ENCODE data around the gene C11orf86.
"Not testable (repeated sequence)": the region's sequence is repeated elsewhere in the genome, so short reads cannot be mapped to it uniquely, and the experiment has no call there.

Gene C11orf86

DNA sequence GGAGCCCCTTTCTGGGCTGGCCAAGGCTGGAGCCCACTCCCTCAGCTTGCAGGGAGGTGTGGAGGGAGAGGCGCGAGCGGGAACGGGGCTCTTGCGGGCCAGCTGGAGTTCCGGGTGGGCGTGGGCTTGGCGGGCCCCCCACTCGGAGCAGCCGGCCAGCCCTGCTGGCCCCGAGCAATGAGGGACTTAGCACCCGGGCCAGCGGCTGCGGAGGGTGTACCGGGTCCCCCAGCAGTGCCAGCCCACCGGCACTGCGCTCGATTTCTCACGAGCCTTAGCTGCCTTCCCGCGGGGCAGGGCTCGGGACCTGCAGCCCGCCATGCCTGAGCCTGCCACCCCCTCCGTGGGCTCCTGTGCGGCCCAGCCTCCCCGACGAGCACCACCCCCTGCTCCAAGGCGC, 13.6 kb downstream of the C11orf86 start:
- in situ Hi-C loops (cut with MboI; ENCODE audit: low sequenced_read_pairs), result not testable (repeated sequence)

- in situ Hi-C loops (cut with MboI; ENCODE audit: low sequenced_read_pairs), result not testable (repeated sequence)
These were observed 14.3 kb downstream of the C11orf86 start for GRCh38 chr11:66989360-66989759.

- in situ Hi-C loops (cut with MboI; ENCODE audit: low sequenced_read_pairs), result no loop called here
These were observed 16.9 kb downstream of the C11orf86 start for GRCh38 chr11:66992041-66992440.

DNA sequence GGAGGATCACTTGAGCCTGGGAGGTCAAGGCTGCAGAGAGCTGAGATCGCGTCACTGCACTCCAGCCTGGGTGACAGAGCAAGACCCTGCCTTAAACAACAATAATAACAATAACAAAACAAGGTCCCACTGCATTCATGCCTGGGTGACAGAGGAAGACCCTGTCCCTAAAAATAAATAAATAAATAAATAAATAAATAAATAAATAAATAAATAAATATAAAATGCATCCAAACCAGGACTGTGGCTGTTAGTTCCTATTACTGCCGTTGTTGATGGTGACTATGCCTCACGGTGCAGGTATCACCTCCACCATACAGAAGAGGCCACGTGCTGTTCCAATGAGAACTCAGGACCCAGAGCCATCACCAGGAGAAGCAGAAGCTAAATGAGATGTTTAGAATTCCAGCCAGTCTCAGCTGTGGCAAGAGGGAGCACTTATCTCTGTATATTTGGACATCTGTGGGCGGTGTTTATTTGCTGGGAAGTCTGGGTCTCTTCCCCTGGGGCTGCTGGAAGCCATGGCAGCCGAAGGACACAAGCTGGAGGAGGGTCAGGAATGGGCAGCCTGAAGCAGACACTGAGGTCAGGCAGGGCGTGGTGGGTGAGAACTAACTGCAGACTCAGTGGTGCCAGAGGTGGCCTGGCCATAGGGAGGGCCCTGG, 21.6 kb downstream of the C11orf86 start:
- in situ Hi-C loops (cut with MboI; ENCODE audit: low sequenced_read_pairs), result no loop called here

GRCh38 chr11:66999555-66999954, 24.5 kb downstream of the C11orf86 start:
- in situ Hi-C loops (cut with MboI; ENCODE audit: low sequenced_read_pairs), result no loop called here

DNA sequence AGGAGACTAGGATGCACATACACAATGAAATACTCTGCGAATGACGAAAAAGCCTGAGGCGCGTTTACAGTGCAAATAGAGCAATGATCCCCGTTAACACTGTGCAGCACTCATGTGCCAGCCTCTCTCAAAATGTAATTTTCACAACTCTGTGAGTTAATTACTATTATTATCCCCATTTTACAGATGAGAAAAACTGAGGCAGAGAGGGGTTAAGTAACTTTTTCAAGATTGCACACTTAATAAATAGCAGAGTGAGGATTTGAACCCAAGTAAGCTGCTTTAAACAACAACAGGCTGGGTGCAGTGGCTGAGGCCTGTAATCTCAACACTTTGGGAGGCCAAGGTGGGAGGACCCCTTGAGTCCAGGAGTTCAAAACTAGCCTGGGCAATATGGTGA, 26.2 kb downstream of the C11orf86 start:
- in situ Hi-C loops (cut with MboI; ENCODE audit: low sequenced_read_pairs), result no loop called here

DNA sequence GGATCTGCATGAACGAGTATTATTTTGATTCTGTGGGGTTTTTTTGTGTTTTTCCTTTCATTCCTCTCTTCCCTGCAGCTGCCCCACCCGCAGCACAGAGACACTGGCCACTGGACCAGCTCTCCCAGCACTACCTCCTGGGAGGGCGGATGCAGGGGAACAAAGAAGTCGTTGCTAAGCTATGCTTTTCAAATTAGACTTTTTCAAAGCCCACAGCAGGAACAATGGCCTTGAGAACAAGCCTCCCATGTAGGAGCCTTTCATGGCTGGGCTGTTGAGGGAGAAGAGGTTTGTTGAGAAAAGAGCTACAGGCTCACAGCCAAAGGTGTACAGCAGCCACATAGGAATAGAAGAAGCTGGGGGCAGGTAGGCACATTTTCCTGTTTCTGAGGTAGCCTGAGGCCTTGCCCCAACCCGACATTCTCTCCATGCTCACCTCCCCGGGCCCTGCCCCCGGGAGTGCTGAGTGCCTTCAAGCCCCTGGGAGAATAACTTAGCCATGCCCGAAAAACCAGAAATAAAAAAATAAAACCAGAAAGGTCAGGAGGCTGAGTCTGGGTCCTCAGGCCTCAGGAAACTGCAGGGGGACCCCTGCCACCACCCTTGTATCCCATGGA, 27.3 kb downstream of the C11orf86 start:
- in situ Hi-C loops (cut with MboI; ENCODE audit: low sequenced_read_pairs), result no loop called here

DNA sequence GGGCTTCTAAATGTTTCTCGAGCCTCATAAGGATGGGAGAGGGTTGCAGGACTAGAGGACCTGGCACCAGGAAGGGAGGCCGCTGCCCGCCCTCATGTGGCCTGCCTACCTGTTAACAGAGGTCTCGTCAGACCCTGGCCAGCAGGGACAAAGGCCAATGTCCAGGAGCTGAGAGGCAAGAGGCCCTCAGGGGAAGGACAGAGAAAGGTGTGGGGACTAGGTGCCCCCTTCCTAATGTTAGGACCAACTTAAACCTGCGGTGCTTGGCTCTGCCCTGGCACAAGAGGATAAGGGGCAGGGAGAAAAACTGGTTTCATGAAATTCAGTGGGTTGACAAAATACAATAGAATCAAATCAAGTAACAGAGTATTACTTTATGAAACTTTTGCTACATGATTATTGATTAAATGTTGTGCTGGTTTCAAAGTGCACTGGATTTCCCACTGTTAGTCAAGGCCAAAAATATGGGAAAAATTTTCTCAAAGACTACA, 27.9 kb downstream of the C11orf86 start:
- in situ Hi-C loops (cut with MboI; ENCODE audit: low sequenced_read_pairs), result no loop called here

GRCh38 chr11:67005200-67005599, 30.1 kb downstream of the C11orf86 start:
- in situ Hi-C loops (cut with MboI; ENCODE audit: low sequenced_read_pairs), result not testable (repeated sequence)

DNA sequence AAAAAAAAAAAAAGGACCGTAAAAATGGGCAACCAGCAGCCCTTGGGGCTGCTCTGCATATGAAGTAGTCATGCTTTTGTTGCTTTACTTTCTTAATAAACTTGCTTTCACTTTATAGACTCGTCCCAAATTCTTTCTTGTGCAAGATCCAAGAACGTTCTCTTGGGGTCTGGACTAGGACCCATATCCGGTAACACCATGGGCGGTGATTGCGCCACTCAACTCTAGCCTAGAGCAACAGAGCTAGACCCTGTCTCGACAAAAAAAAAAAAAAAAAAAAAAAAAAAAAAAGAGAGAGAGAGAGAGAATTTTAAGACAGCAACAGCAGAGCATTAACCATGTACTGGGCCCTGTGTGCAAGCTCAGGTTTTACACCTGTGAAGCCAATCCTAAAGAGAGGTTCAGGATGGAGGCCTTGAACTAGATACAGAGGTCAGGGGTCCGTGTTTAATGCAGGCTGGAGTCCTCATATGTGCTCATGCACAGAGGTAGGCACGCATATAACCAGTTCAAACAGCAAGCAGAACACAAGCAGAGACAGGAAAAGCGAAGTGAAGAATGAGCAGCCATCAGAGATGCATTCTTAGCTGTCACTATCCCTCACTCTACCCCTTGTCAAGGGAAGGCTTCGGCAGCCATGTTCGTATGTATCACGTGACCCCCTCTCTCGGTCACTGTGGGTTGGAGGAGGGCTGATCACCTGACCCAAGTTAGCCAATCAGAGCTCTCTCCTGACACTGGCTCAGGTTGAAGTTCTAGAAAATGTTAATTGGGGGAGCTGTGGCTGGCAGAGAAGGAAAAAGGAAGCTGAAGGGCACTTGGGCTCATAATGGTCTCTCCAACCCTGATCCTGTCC, 31.2 kb downstream of the C11orf86 start:
- in situ Hi-C loops (cut with MboI; ENCODE audit: low sequenced_read_pairs), result no loop called here

- in situ Hi-C loops (cut with MboI; ENCODE audit: low sequenced_read_pairs), result no loop called here
These were observed 32.0 kb downstream of the C11orf86 start for GRCh38 chr11:67007126-67007525.

DNA sequence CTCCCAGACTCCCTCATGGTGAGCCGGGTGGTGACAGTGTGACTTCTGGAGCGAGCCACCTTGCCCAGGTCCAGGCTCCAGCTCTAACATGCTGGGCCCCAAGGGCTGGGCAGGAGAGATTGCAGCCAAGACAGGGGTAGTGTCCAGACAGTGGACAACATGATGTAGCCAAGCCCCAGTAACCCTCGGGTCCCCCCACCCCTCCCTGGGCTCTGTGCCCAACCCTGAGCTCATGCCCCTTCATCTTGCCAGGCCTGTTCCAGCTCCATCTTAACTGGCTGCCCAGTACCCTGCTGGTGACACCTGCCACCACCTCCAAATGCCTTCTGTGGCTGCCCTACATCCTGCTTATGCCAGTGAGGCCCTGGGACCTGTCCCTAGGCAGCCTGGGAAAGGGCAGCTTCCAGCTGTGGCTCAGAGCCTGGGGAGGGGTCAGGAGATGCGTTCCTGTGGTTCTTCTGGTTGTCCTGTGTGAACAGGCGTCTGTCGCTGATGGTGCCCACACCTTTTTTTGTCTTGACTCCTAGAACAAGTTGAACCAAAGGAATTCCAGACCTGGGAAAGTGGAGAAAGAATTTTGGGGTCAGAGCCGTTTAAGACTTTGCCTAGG, 35.3 kb downstream of the C11orf86 start:
- in situ Hi-C loops (cut with MboI; ENCODE audit: low sequenced_read_pairs), result no loop called here

- in situ Hi-C loops (cut with MboI; ENCODE audit: low sequenced_read_pairs), result no loop called here
These were observed 38.5 kb downstream of the C11orf86 start for GRCh38 chr11:67013511-67014045.

GRCh38 chr11:67014343-67014742, 39.2 kb downstream of the C11orf86 start:
- in situ Hi-C loops (cut with MboI; ENCODE audit: low sequenced_read_pairs), result no loop called here

GRCh38 chr11:67015048-67015447, 39.9 kb downstream of the C11orf86 start:
- in situ Hi-C loops (cut with MboI; ENCODE audit: low sequenced_read_pairs), result no loop called here

DNA sequence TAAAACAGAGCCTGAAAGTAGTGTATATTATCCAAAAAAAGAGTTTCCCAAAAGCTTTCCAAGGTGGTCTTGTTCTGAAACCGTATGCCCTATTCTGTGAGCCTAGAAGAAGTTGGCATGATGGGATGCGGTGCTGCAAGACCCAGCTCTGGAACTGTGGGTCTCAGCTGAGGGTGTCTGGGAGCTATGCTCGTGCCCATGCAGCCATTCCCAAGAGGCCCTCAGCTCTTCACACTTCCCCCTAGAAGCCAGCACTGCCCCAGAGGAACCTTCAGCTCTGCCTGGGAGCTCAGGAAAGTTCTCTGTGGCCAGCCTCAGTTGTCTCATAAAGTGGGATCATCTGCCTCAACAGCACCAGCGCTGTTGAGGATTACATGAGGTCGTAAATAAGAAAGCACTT, 41.4 kb downstream of the C11orf86 start:
- in situ Hi-C loops (cut with MboI; ENCODE audit: low sequenced_read_pairs), result no loop called here

DNA sequence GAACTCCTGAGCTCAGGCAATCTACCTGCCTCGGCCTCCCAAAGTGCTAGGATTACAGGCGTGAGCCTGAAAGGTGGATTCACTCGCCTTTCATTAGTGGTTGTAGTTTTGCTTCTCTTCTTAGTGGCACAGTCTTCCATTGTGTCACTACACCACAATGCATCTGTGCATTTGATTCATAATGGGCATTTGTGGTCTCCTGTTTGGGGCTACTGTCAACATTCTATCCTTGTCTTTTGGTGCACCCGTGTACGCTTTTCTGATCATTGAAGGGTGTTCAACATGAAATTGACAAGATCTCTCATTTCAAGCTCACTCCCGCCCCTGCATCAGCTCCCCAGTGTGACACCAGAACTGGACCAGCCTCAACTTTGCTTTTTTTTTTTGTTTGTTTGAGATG, 45.8 kb downstream of the C11orf86 start:
- in situ Hi-C loops (cut with MboI; ENCODE audit: low sequenced_read_pairs), result no loop called here

DNA sequence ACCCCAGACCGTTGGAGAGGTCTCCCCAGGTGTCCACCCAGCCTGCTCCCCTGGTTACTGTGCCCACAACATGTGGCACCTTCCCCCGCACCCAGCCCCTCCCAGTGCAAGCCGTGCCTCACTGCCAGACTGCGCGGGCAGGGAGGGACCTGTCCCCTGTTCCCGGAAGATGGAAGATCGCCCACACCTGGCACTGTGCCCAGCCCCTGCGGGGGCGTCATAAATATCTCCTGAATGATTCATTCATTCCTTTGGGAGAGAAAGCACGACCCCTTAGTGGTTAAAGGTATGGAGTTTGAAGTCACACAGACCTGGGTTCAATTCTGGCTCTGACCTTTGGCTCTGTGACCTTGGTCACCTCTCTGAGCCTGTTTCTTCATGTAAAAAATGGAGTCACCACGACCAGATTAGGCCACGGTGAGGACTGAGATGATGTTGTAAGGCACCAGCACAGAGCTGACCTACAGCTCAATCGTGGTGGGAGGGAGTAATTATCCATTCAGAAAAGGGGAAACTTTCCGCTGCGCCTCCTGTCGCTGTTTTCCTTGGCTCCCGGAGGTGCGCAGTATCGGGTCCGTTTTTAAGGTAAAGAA, 47.3 kb downstream of the C11orf86 start:
- in situ Hi-C loops (cut with MboI; ENCODE audit: low sequenced_read_pairs), result no loop called here

- in situ Hi-C loops (cut with MboI; ENCODE audit: low sequenced_read_pairs), result no loop called here
These were observed 48.2 kb downstream of the C11orf86 start, which contains the start of gene SYT12 for GRCh38 chr11:67022961-67023956. TSS of gene SYT12 (plus strand) at chr11:67023134. CDS start at chr11:67030145, 7,011 bp downstream.

Measured in hTERT RPE-1 (cell line).